ENCODE data around the gene PKD1L1. TPM values are rescaled to one million over a fixed set of nuclear protein-coding genes. Genes with fewer than 3 reads are reported as not detected.

PKD1L1 gene
- total RNA-seq, 2 experiments from 2014 or later: 0.17 to 0.34 TPM

DNA sequence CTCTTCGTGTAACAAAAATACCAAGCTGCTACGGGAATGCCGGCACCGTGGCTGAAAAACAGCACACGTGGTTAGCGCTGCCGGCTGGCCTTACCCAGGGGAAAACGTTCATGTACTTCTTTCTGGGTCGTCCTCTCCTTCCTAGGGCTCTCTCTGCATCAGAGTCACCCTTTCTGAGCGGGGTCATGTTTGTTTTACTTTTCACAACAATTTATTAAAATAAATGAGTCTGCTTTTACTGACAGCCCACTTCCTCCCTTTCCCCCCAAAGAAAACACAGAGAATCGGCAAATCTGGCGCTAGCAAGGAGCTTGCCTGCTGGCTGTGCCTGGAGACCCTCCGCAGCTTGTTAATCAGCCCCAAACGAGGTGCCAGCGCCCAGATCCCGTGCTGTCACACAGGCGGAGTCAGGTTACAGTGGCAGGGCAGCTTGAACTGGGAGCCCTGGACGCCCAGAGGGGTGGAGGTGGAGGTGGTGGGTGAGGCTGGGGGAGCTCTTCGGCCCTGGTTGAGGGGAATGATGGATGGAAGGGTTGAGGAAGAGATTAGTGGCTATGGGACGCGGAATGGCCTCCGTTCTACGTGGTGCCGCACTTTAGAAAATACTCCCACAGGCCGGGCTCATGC, 204.2 kb downstream of the PKD1L1 start:
- peaks cover 17% of the 10 kb centered on the region for H3K27me3 Mint-ChIP-seq
- no peaks in the 10 kb centered on the region for H3K9me3 Mint-ChIP-seq
- POLR2A ChIA-PET: no interaction called here
- no peaks in the 10 kb centered on the region for H3K36me3 Mint-ChIP-seq
- no peak for ATAC-seq (ENCODE audit: low read depth)
- no peaks in the 10 kb centered on the region for H3K4me1 Mint-ChIP-seq
- H3K27ac Mint-ChIP-seq: no peak overlapping the region
- DNase-seq: no peak
- H3K4me3 Mint-ChIP-seq: no peak overlapping the region

DNA sequence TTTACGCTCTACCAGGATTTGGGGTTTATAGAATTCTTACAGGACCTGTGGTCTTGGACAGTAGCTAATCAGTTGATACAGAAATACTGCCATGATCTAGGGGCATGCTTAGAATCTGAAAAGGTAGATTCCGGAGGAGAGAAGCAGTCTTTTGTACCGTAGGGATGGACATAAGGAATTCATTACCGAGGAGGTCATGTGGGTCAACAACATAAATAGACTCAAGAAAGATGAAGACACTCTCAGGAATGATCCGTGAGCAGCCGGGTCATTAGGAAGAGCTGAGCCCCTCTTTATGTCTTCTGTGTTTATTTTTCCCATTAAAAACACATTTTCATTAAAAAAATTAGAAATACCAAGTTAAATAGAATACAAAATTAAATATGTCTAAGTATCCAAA, 206.3 kb downstream of the PKD1L1 start:
- Mint-ChIP-seq H3K27me3 (peaks cover 9% of the 10 kb centered on the region), H3K4me1 (no peaks in the 10 kb centered on the region), H3K27ac (no peak overlapping the region), H3K4me3 (no peak overlapping the region), H3K36me3 (no peaks in the 10 kb centered on the region), H3K9me3 (no peaks in the 10 kb centered on the region)
- DNase-seq (no peak), ATAC-seq (ENCODE audit: low read depth) (no peak)
- POLR2A ChIA-PET: no interaction called here

DNA sequence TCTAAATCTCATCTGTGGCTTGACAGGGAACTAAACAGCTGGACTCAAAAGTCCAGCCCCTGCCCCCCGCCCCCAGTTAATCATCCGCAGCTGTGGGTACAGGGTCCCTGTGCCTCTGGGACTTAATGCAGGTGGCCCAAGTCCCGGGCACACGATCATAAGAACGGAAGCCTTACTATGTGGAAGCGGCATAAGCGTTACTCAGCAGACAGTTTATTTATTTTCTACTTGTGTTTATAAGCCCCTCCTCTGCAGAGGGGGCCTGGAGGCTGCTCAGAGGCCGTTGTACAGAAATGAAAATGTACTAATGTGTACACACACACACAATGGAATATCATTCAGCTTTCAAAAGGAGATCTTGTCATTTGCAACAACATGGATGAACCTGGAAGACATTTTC, 208.4 kb downstream of the PKD1L1 start:
- no peaks in the 10 kb centered on the region for H3K36me3 Mint-ChIP-seq

DNA sequence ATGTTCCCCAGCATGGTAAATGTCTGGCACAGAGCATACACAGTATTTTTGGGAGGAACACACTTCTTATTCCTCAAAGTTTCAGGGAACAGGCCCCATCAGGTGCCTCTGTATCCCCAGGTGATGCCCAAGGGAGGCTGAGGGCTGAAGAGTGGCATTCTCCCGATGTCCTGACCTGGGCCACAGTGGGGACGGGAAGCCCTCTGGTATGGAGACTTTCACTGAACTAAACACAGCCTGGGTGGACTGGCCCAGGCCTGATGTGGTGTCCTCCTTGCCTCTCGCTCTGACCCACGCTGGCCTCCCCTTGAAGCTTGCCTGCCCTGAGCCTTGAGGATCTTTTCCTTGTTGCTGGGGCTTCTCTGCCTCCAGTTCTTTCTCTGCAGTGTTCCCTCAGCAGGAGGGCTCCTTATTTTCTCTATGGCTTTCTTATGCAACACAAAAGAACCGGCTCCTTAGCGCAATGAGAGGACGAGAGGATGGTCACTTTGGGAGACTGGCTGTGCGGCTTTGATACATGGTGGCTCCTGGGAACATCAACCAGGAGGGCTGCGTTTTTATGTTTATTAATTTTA, 208.9 kb downstream of the PKD1L1 start:
- POLR2A ChIA-PET: no interaction called here
- Mint-ChIP-seq H3K36me3 (no peaks in the 10 kb centered on the region), H3K4me3 (no peak overlapping the region), H3K27me3 (peaks cover 7% of the 10 kb centered on the region), H3K27ac (no peak overlapping the region), H3K9me3 (no peaks in the 10 kb centered on the region), H3K4me1 (no peaks in the 10 kb centered on the region)
- ATAC-seq (ENCODE audit: low read depth) (no peak), DNase-seq (no peak)

More for the DNA sequence above, 208.4 kb downstream of the PKD1L1 start:
- no peaks in the 10 kb centered on the region for H3K4me1 Mint-ChIP-seq
- no peak overlapping the region for H3K4me3 Mint-ChIP-seq
- no peak for ATAC-seq (ENCODE audit: low read depth)
- DNase-seq: no peak
- H3K27me3 Mint-ChIP-seq: peaks cover 8% of the 10 kb centered on the region
- H3K27ac Mint-ChIP-seq: no peak overlapping the region
- POLR2A ChIA-PET: no interaction called here
- no peaks in the 10 kb centered on the region for H3K9me3 Mint-ChIP-seq

DNA sequence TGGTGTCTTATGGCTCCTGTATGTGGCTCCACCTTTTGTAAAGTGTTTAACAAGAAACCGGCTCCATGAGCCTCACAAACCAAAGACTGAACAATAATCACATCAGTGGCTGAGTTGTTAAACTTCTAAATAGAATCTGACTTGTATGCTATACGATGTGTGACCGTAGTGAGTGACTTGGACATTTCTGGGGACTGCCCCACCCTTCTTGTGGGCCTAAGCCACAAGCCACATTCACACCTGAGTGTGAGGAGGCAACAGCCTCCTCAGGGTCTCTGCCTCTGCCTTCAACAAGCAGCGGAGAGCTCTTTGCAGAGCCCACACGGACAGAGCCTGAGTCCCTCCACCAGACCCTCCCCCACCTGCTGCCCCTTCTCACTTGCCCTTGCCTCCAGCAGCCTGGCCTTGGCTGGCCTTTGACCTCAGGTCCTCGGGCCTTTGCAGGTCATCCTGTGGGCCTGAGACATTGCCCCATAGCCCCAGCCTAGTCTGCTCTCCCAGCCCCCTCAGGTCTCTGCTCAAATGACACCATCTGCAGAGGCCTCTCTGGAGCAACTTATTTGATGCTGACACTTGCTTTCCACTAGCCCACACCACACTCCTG, 209.6 kb downstream of the PKD1L1 start:
- Mint-ChIP-seq H3K36me3 (no peaks in the 10 kb centered on the region), H3K27me3 (peaks cover 4% of the 10 kb centered on the region), H3K27ac (no peak overlapping the region), H3K4me3 (no peak overlapping the region), H3K4me1 (no peaks in the 10 kb centered on the region), H3K9me3 (no peaks in the 10 kb centered on the region)
- ATAC-seq (ENCODE audit: low read depth) (no peak), DNase-seq (no peak)
- POLR2A ChIA-PET: no interaction called here

DNA sequence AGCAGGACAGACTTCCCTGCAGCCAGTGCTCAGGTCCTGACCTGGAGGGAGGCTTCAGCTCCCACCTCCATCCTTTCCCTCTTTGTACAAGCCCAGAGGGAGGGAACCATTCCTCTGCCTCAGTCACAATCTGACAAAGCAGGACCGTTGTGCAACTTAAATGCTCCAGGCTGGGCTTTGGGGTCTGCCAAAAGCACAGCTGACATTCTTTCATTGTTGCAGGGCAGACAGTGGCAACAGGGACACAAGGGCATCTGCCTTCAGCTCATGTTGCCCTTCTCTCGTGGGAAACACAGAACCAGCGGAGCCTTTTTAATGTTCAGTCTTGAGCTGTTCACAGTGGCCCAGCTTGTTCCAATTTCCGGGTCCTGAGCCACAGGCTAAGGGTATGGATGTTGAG, 210.7 kb downstream of the PKD1L1 start:
- Mint-ChIP-seq H3K4me1 (no peaks in the 10 kb centered on the region), H3K4me3 (no peak overlapping the region), H3K9me3 (no peaks in the 10 kb centered on the region), H3K27ac (no peak overlapping the region), H3K27me3 (peaks cover 2% of the 10 kb centered on the region), H3K36me3 (no peaks in the 10 kb centered on the region)
- no peak for ATAC-seq (ENCODE audit: low read depth)
- no peak for DNase-seq
- POLR2A ChIA-PET: no interaction called here

DNA sequence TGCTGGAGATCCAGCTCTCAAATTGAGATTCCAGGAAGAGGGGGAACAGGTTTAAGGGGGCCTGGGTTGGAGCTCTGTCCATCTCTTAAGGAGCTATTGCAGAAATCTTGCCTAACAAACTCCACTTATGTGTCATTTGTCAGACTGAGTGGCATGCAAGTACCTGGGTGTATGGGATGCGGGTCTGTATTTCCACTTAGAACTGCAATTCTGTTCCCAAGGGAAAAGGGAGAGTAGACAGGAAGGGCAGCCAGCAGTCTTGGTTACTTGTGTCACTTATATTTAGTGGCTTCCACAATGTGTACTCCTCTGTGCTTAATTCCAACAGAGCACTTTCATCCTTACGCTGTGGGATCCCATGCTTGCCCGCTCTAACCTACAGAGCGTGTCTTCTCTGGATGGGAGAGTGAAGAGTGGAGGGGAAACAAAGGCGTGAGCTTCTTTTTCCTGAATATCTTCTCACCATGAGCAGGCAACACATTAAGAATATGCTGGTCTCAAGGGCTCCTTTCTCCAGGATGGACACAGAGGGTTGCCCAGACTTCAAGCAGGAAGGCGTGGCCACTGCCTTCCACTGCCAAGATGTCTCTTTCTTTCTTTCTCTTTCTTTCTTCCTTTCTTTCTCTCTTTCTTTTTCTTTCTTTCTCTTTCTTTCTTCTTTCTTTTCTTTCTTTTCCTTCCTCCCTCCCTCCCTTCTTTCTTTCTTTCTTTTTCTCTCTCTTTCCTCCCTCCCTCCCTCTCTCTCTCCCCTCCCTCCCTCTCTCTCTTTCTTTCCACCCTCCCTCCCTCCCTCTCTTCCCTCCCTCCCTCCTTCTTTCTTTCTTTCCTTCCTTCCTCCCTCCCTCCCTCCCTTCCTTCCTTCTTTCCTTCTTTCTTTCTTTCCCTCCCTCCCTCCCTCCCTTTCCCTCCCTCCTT, 212.6 kb downstream of the PKD1L1 start:
- H3K27me3 Mint-ChIP-seq: peaks cover 2% of the 10 kb centered on the region
- no peaks in the 10 kb centered on the region for H3K4me1 Mint-ChIP-seq
- DNase-seq (no peak), ATAC-seq (ENCODE audit: low read depth) (no peak)
- no peaks in the 10 kb centered on the region for H3K36me3 Mint-ChIP-seq
- no peaks in the 10 kb centered on the region for H3K9me3 Mint-ChIP-seq
- H3K4me3 Mint-ChIP-seq: no peak overlapping the region
- POLR2A ChIA-PET: no interaction called here
- H3K27ac Mint-ChIP-seq: no peak overlapping the region

DNA sequence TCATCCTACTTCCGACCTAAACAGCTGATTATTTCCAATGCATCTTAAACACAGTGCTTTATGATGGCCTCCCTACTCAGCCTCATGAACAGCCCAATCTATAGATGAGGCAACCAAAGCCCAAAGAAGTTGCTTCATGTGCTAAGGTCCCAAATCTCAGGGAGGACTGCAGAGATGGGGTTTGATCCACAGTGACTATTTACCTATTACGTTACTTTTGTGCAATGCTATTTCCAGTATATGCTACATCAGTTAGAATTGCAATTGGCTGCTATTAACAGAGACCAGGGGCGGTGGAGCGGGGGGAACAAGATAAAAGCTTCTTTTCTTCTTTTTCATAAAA, 213.3 kb downstream of the PKD1L1 start:
- POLR2A ChIA-PET: no interaction called here
- peaks cover 2% of the 10 kb centered on the region for H3K27me3 Mint-ChIP-seq
- H3K4me1 Mint-ChIP-seq: no peaks in the 10 kb centered on the region
- no peak overlapping the region for H3K27ac Mint-ChIP-seq
- ATAC-seq (ENCODE audit: low read depth): no peak
- H3K36me3 Mint-ChIP-seq: no peaks in the 10 kb centered on the region
- no peaks in the 10 kb centered on the region for H3K9me3 Mint-ChIP-seq
- H3K4me3 Mint-ChIP-seq: no peak overlapping the region
- DNase-seq: no peak

DNA sequence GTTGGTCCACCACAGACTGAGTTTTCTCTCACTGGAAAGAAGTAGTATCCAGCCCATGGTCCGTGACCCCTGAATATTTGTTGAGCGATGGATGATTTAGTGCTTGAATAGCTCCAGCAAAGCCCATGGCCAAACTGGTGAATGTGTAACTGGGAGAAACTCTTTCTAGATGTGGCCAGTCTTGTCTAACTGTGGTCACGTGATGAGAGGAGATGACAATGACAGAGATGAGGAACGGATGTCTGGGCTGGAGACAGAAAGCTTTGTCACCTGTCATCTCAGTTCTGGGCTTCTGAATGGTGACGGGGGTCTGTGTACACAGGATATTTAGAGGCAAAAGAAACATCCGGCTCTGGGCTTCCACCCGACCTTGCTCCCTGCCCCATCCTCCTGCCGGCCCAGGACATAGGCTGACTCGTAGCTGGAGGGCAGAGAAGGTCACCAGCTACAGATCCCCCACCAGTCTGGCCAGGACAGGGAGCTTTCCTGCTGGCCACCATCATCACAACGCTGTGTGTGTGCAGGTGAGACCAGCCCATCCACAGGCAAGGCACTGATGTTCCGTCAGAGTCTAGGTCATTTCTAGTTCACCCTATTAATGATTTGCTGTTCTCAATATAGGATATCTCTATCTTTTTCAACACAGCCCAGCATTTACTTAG, 213.8 kb downstream of the PKD1L1 start:
- no peak overlapping the region for H3K27ac Mint-ChIP-seq
- ATAC-seq (ENCODE audit: low read depth) (no peak), DNase-seq (no peak)
- no peak overlapping the region for H3K4me3 Mint-ChIP-seq
- POLR2A ChIA-PET: no interaction called here
- no peaks in the 10 kb centered on the region for H3K36me3 Mint-ChIP-seq
- no peaks in the 10 kb centered on the region for H3K9me3 Mint-ChIP-seq
- peaks cover 2% of the 10 kb centered on the region for H3K27me3 Mint-ChIP-seq
- H3K4me1 Mint-ChIP-seq: no peaks in the 10 kb centered on the region

DNA sequence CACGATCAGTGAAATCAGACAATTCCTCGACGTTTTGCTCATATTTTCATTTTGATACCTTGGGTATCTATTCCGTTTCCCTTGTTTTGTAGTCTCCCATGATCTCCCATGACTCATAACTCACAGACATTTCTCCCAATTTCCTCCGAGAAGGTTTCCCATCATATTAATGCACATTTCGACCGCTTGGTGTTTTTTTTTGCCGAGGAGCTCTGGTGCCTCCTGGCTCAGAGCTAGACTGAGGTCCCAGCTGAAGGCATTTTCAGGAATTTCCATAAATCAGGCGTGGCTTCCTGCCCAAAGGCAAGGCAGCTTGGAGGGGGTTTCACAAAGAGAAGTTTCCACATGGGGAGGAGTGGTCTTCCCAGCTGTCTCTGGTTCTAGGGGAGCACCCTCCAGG, 218.1 kb downstream of the PKD1L1 start:
- Mint-ChIP-seq H3K27me3 (peaks cover 15% of the 10 kb centered on the region), H3K36me3 (no peaks in the 10 kb centered on the region), H3K4me1 (no peaks in the 10 kb centered on the region), H3K9me3 (no peaks in the 10 kb centered on the region), H3K4me3 (no peak overlapping the region), H3K27ac (no peak overlapping the region)
- ATAC-seq (ENCODE audit: low read depth): no peak
- no peak for DNase-seq
- POLR2A ChIA-PET: no interaction called here

DNA sequence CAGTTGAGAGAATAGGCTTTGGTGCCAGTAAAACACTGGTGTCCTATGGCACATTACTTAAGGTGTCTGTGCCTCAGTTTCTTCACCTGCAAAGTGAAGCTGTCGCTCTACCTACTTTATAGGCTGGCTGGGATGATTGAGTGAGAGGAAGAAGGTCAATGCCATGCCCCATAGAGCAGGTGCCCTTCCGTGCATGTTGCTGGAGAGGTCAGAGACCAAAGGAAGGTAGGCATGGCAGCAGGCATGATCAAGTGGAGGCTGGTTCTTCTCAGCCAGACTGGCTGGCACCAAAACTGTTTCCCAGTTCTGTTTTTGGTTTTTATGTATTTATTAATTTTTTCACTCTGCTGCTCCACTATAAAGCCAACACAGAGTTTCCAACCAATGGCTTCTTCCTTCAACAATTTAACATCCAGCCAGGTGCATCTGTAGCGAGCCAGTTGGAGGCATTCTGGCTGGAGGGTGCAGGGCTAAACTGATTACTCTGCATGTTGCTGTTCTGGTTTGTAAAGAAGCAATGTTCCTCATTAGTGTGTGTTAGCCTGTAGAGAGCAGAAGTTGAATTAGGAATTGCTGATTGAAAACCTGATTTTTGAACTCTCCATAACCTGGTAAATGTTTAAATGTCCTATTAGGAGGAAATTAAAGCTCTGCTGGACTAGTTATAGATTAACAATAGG, 222.1 kb downstream of the PKD1L1 start:
- H3K36me3 Mint-ChIP-seq: no peaks in the 10 kb centered on the region
- H3K4me3 Mint-ChIP-seq: no peak overlapping the region
- no peak for ATAC-seq (ENCODE audit: low read depth)
- POLR2A ChIA-PET: no interaction called here
- H3K9me3 Mint-ChIP-seq: no peaks in the 10 kb centered on the region
- no peak overlapping the region for H3K27ac Mint-ChIP-seq
- H3K4me1 Mint-ChIP-seq: no peaks in the 10 kb centered on the region
- peaks cover 15% of the 10 kb centered on the region for H3K27me3 Mint-ChIP-seq
- DNase-seq: no peak

DNA sequence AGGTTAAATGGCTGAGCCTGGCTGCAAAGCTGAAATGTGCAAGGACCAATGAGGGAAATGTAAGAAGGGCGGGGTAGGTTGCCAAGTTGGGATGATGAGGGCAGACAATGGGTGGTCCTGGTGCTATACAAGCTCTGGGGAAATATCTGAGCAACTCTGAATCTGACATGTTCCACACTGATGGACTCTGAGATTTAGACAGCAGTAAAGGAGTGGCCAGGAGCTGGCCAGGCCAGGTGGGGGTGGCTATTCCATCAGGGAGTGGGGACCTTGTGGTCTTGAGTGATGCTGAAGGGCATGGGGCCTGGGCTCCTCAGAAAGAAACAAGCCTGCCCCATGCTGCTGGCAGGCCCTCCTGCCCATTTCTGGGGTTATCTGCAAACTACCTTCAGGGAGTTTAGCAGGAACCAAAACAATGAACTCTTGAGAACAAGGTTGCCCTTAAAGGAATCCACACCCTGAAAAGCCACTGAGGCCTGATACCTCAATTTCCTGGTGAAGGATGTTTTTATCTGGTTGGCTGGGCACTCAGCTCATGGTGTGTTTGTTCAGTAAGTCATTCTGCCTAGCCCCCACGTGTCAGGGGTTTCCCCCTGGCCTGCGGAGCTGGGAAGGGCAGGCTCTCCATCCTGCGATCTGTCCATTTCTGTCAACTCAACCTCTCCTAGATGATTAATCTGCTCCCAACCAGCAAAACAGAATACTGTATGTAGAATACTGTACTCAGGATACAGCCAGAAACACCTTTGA, 223.1 kb downstream of the PKD1L1 start:
- POLR2A ChIA-PET: no interaction called here
- no peaks in the 10 kb centered on the region for H3K36me3 Mint-ChIP-seq
- H3K27ac Mint-ChIP-seq: no peak overlapping the region
- DNase-seq (no peak), ATAC-seq (ENCODE audit: low read depth) (no peak)
- H3K4me3 Mint-ChIP-seq: no peak overlapping the region
- no peaks in the 10 kb centered on the region for H3K9me3 Mint-ChIP-seq
- no peaks in the 10 kb centered on the region for H3K4me1 Mint-ChIP-seq
- peaks cover 15% of the 10 kb centered on the region for H3K27me3 Mint-ChIP-seq
